Adipocyte (in vitro differentiated cells): ENCODE data around the gene ARHGEF28.
A peak's percentile ranks its signal among the peaks of the same experiment; 100 is the strongest.

Experiments used
- DNase-seq: peaks from one replicate; pipeline ENCODE4 v3.0.0-alpha.2; 2015; ENCODE audit warnings: low read depth
- H3K27me3 ChIP-seq: replicated peaks from 2 replicates; pipeline ENCODE4 v1.7.0; 2013; ENCODE audit warnings: mild to moderate bottlenecking, low read length, moderate library complexity; ENCODE audit not compliant: control insufficient read depth, insufficient read depth
- H3K36me3 ChIP-seq: 2 replicates; pipeline ENCODE4 v1.7.0; 2013; ENCODE audit warnings: low read length, mild to moderate bottlenecking, moderate library complexity; ENCODE audit not compliant: control insufficient read depth, insufficient read depth, severe bottlenecking
- H3K4me1 ChIP-seq: 2 replicates; pipeline ENCODE4 v1.7.0; 2013; ENCODE audit warnings: mild to moderate bottlenecking, low read length, moderate library complexity; ENCODE audit not compliant: control insufficient read depth, insufficient read depth
- H3K4me3 ChIP-seq: 2 replicates; pipeline ENCODE4 v1.7.0; 2013; ENCODE audit warnings: mild to moderate bottlenecking, low read length, moderate library complexity
- H3K9ac ChIP-seq: 2 replicates; pipeline ENCODE4 v1.7.0; 2013; ENCODE audit warnings: mild to moderate bottlenecking, low read length, moderate library complexity
- H3K9me3 ChIP-seq: 2 replicates; pipeline ENCODE4 v1.7.0; 2013; ENCODE audit warnings: mild to moderate bottlenecking, low read length, moderate library complexity; ENCODE audit not compliant: control insufficient read depth

Gene ARHGEF28

DNA sequence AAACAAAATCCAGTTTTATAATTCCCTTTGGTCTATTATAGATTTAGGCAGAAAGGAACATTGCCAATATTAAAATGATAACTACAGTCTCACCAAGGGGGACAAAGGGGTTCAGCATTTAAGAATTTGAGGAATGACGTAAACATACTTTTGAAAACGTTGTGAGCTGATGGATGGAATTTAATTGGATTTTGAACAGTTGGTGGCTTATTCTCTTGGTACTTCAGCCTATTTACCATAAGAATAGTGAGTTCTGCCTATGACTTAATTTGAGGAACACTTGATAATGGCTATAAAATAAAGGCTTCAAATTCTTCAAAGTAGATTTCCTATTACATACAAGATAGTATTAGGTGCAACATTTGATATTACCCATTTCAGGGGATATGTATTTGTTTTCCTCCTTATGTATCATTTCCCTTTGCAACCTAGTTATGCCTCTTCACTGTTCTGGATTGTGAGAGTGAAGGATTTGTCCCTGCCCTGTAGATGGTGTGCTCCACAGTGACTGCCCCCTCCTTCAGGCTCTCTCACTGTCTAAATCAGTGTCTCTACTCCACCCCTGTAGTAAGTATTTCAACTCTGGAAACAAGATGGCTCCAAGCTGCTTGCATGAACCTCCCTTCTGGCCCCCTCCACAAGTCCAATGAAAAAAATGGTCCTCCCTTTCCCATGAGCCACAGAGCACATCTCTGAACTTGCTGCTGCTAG lies 225.6 kb downstream of the ARHGEF28 start:
- H3K27me3 ChIP-seq = no peaks in the 10 kb centered on the region
- no peak for DNase-seq
- no peak overlapping the region for H3K4me3 ChIP-seq
- H3K9me3 ChIP-seq = no peaks in the 10 kb centered on the region
- peaks cover 5% of the 10 kb centered on the region for H3K4me1 ChIP-seq
- no peak overlapping the region for H3K9ac ChIP-seq
- H3K36me3 ChIP-seq = no peaks in the 10 kb centered on the region

DNA sequence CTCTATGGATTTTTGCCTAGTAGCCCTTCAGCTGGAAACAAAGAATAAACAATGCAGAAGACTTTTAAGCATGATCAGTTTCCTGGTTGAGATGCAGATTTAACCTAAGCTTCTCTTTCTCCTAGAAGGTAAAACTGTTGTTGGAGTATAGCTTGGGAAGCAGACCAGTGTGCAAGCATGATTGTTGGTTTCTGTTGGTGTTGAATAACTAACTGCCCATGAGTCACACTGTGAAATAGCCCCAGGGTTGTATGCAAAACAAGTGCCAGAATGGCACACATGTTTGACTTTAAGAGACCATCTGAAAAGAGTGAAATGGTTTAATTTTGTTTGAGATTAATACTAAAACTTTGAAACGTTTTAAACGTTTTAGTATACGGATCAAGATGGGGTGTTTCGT lies 227.1 kb downstream of the ARHGEF28 start:
- Histone ChIP-seq H3K4me1 (peaks cover 11% of the 10 kb centered on the region), H3K9ac (no peak overlapping the region), H3K36me3 (no peaks in the 10 kb centered on the region), H3K9me3 (no peaks in the 10 kb centered on the region), H3K27me3 (no peaks in the 10 kb centered on the region), H3K4me3 (no peak overlapping the region)
- peak; percentile 87 for DNase-seq

DNA sequence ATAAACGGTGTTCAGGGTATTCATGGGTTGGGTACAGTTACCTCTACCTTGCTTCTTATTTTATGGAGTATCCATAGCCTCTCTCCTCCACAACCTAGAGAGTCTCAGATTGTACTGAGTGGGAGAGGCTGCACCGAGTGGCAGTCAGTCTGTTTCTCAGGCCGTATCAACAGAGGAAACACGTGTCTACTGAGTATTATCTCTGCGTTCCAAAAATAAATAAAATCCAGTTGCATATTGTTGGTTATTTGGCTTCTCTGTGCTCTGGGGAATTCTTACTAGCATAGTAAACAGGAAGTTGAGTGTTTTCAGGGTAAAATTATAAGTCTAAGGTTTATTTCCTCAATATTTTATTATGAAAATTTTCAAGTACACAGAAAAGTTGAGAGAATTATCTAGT lies 231.0 kb downstream of the ARHGEF28 start:
- no peak for DNase-seq

DNA sequence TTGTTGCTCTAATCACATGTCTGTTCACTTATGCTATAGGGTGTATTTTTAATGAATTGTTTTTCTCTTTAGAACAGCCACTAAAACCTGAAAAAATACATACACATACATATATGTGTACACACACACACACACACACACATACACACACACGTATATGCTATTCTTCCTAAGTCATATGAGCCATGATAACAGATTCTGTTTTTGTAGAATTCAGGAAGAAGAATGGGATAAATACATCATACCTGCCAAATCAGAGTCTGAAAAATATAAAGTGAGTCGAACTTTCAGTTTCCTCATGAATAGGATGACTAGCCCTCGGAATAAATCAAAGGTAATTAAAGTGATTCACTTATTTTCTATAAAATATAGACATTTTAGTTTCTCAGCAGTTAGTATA lies 231.4 kb downstream of the ARHGEF28 start:
- no peak overlapping the region for H3K4me3 ChIP-seq
- H3K4me1 ChIP-seq = peaks cover 48% of the 10 kb centered on the region
- H3K9me3 ChIP-seq = no peaks in the 10 kb centered on the region
- DNase-seq = no peak
- no peak overlapping the region for H3K9ac ChIP-seq
- no peaks in the 10 kb centered on the region for H3K36me3 ChIP-seq
- H3K27me3 ChIP-seq = no peaks in the 10 kb centered on the region

More for the DNA sequence above, 231.0 kb downstream of the ARHGEF28 start:
- Histone ChIP-seq H3K4me3 (no peak overlapping the region), H3K27me3 (no peaks in the 10 kb centered on the region), H3K9ac (no peak overlapping the region), H3K4me1 (peaks cover 44% of the 10 kb centered on the region), H3K9me3 (no peaks in the 10 kb centered on the region), H3K36me3 (no peaks in the 10 kb centered on the region)

DNA sequence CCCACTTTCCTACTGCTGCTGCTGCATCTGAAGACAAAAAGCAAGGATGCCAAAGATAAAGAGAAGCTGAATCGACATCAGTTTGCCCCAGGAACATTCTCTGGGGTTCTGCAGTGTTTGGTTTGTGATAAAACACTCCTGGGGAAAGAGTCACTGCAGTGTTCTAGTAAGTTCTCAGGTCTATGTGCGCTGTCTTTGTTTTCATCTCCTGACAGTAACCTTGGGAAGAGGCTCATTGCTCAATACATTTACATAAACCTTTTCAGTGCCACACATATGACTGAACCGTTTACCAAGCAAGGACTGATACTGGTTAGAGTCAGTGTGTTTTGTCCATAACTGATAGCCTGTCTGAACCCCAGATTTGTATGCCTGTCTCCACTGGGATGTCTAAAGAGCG lies 232.1 kb downstream of the ARHGEF28 start:
- Histone ChIP-seq H3K36me3 (no peaks in the 10 kb centered on the region), H3K27me3 (no peaks in the 10 kb centered on the region), H3K9me3 (no peaks in the 10 kb centered on the region), H3K9ac (no peak overlapping the region), H3K4me3 (no peak overlapping the region), H3K4me1 (peaks cover 51% of the 10 kb centered on the region)
- DNase-seq = no peak

DNA sequence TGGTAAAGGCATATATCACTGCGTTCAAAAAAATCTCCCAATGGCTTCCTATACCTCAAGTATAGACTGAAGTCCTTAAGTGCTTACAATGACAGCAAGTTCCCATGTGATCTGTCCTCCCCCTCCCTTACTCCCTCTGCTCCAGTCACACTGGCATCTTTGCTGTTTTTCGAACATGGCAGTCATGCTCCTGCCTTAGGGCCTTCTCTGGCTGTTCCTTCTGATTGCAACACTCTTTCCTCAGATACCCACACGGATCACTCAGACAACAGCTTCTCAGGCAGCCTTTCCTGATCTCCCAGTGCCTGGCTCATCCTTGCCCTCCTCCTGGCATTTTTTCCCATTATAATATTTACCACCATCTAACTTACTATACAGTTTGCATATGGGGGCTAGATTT lies 232.8 kb downstream of the ARHGEF28 start:
- no peak overlapping the region for H3K4me3 ChIP-seq
- H3K27me3 ChIP-seq = no peaks in the 10 kb centered on the region
- H3K9ac ChIP-seq = no peak overlapping the region

DNA sequence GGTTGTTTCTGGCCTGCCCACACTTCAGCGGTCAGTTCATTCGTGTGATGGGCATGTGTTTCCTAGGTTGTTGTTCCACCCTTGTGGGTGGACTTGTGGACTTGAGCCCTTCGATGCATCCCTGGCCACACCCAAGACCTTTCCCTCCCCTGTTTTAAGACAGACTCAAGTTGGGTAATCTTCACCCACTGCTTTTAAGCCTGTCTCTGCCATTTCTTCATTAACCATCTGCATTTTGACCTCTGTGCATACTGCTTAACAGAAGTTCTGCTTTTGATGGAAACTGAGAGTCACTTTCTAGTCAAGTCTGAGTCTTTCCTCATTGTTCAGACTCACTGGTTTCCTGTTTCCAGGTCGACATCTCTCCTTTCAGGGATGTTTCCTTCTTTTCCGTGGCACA lies 233.7 kb downstream of the ARHGEF28 start:
- Histone ChIP-seq H3K36me3 (no peaks in the 10 kb centered on the region), H3K27me3 (no peaks in the 10 kb centered on the region), H3K4me1 (peaks cover 54% of the 10 kb centered on the region), H3K9ac (no peak overlapping the region), H3K4me3 (no peak overlapping the region), H3K9me3 (no peaks in the 10 kb centered on the region)
- no peak for DNase-seq

More for the DNA sequence above, 232.8 kb downstream of the ARHGEF28 start:
- DNase-seq = peak; percentile 63
- no peaks in the 10 kb centered on the region for H3K9me3 ChIP-seq
- H3K4me1 ChIP-seq = peaks cover 54% of the 10 kb centered on the region
- H3K36me3 ChIP-seq = no peaks in the 10 kb centered on the region

DNA sequence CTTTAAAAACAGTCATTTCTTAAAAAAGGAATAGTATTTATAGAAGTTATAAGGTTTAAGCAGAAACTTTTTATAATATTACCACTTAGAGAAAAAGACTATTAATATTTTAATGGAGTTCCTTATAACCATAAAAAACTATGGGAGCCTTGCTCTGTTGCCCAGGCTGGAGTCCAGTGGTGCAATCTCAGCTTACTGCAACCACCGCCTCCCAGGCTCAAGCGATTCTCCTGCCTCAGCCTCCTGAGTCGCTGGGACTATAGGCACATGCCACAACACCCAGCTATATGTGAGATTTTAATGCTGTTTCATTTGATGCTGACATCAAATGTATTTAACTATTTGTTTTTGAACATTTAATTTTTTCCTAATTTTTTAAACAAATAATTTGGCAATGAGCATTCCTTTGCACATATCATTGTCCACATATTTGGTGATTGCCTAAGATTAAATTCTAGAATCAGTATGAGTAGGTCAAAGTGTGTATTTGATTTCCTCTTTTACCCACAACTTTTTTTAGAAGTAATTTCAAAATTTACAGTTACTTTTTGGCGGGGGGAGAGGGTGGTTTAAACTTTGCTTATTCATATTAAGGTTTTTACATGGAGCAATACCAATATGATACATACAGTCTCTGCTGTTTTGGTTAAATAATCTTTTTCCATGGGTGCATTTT lies 235.5 kb downstream of the ARHGEF28 start:
- peak overlapping the region; percentile 49 for H3K4me3 ChIP-seq
- H3K4me1 ChIP-seq = peaks cover 54% of the 10 kb centered on the region
- H3K9ac ChIP-seq = peak overlapping the region; percentile 77
- no peaks in the 10 kb centered on the region for H3K9me3 ChIP-seq
- DNase-seq = peak; percentile 45
- no peaks in the 10 kb centered on the region for H3K27me3 ChIP-seq
- H3K36me3 ChIP-seq = no peaks in the 10 kb centered on the region

DNA sequence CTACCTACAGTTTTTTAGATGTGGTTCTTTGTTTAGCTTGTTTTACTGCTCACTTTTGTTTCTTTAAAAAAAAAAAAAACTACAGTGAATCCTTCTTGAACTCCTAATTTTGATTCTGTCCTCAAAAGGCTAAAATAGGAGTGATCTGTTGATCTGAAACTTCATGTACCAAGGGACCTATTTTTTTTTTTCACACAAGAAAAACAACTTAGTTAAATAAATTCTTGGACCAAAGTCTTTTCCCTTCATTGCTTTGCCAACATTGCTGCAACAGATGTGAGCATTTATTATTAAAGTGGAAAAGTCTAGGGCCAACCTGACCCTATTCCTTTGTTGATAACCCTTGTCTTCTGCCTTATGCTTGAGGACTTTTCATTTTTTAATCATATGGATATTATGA lies 236.8 kb downstream of the ARHGEF28 start:
- no peak for DNase-seq
- Histone ChIP-seq H3K4me3 (peak overlapping the region; percentile 49), H3K9ac (peak overlapping the region; percentile 77), H3K4me1 (peaks cover 54% of the 10 kb centered on the region), H3K36me3 (no peaks in the 10 kb centered on the region), H3K27me3 (no peaks in the 10 kb centered on the region), H3K9me3 (no peaks in the 10 kb centered on the region)

DNA sequence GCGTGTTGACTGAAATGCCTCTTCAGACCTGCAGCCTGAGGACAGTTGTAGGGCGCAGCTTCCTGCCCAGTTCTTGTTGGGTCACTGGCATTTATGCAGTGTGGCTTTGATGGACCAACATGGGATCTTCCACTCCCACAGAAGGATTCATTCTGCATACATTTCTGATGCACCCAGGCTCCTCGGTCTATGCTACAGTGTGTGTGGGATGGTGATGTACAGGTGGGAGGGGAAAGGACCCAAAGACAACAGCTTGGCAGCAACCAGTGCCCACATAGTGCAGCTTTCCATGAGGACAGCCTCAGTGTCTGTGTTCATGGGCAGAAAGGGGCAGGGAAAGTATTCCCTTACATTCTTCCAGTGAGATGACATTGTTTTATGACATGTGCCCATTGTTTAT lies 237.9 kb downstream of the ARHGEF28 start:
- no peak for DNase-seq
- Histone ChIP-seq H3K4me3 (no peak overlapping the region), H3K4me1 (peaks cover 50% of the 10 kb centered on the region), H3K9me3 (no peaks in the 10 kb centered on the region), H3K27me3 (no peaks in the 10 kb centered on the region), H3K36me3 (no peaks in the 10 kb centered on the region), H3K9ac (no peak overlapping the region)

DNA sequence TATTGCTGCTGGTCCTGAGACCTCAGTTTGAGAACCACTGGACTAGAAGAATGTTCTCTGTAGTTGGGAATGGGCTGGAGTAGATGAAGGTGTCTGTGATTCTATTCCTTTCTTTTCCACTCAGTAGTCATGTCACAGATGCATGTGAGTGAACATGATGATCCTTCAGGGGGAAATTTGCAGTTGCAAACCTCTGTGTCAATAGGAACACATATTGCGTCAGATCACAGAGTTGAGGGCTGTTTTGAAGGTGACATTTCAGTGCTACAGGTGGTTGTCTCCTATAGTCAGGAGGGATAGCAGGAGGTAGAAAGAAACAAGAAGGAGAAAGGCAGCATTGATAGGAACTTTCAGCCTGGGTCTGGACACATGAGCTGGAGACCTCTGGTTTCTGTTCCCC lies 239.3 kb downstream of the ARHGEF28 start:
- no peaks in the 10 kb centered on the region for H3K27me3 ChIP-seq
- H3K9ac ChIP-seq = no peak overlapping the region
- no peaks in the 10 kb centered on the region for H3K36me3 ChIP-seq
- no peak overlapping the region for H3K4me3 ChIP-seq
- peaks cover 37% of the 10 kb centered on the region for H3K4me1 ChIP-seq
- DNase-seq = no peak
- H3K9me3 ChIP-seq = no peaks in the 10 kb centered on the region
